Neutrophil (primary cell): ENCODE data around the gene ADAM15.

Source experiments
- H3K27ac ChIP-seq: fragments of 200-600 bp; sonication (generic); 2 replicates; pipeline ENCODE4 v1.5.1; 2016; ENCODE audit warnings: mild to moderate bottlenecking, moderate library complexity
- H3K27me3 ChIP-seq: fragments of 200-600 bp; sonication (generic); 2 replicates; pipeline ENCODE4 v1.6.0; 2016; ENCODE audit warnings: mild to moderate bottlenecking
- H3K36me3 ChIP-seq: fragments of 200-600 bp; sonication (generic); 2 replicates; pipeline ENCODE4 v1.5.1; 2017
- H3K4me1 ChIP-seq, 2 experiments: fragments of 200-600 bp in 1 of 2; sonication (generic) in 1 of 2; 1 replicate in 1 of 2; 2 replicates in 1 of 2; pipeline versions ENCODE4 v1.5.1 to v1.6.1; 2013 to 2016; ENCODE audit warnings: low read depth in 1 of 2, low read length in 1 of 2, mild to moderate bottlenecking in 1 of 2, moderate library complexity in 1 of 2; ENCODE audit not compliant: control insufficient read depth in 1 of 2, insufficient read depth in 1 of 2
- H3K4me3 ChIP-seq, 2 experiments: fragments of 200-600 bp in 1 of 2; sonication (generic) in 1 of 2; 1 replicate in 1 of 2; 2 replicates in 1 of 2; pipeline ENCODE4 v1.5.1; 2013 to 2016; ENCODE audit warnings: low read depth in 1 of 2, low read length in 1 of 2, mild to moderate bottlenecking in 1 of 2, moderate library complexity in 1 of 2
- H3K9me3 ChIP-seq: fragments of 200-600 bp; sonication (generic); 2 replicates; pipeline ENCODE4 v1.5.1; 2016
- TF ChIP-seq, protein P1 (sequence below): fragments of 200-600 bp; sonication (generic); IDR thresholded peaks from 2 replicates; pipeline ENCODE4 v1.5.1; 2016; ENCODE audit warnings: antibody characterized with exemption

The ADAM15 gene, protein sequence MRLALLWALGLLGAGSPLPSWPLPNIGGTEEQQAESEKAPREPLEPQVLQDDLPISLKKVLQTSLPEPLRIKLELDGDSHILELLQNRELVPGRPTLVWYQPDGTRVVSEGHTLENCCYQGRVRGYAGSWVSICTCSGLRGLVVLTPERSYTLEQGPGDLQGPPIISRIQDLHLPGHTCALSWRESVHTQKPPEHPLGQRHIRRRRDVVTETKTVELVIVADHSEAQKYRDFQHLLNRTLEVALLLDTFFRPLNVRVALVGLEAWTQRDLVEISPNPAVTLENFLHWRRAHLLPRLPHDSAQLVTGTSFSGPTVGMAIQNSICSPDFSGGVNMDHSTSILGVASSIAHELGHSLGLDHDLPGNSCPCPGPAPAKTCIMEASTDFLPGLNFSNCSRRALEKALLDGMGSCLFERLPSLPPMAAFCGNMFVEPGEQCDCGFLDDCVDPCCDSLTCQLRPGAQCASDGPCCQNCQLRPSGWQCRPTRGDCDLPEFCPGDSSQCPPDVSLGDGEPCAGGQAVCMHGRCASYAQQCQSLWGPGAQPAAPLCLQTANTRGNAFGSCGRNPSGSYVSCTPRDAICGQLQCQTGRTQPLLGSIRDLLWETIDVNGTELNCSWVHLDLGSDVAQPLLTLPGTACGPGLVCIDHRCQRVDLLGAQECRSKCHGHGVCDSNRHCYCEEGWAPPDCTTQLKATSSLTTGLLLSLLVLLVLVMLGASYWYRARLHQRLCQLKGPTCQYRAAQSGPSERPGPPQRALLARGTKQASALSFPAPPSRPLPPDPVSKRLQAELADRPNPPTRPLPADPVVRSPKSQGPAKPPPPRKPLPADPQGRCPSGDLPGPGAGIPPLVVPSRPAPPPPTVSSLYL

DNA sequence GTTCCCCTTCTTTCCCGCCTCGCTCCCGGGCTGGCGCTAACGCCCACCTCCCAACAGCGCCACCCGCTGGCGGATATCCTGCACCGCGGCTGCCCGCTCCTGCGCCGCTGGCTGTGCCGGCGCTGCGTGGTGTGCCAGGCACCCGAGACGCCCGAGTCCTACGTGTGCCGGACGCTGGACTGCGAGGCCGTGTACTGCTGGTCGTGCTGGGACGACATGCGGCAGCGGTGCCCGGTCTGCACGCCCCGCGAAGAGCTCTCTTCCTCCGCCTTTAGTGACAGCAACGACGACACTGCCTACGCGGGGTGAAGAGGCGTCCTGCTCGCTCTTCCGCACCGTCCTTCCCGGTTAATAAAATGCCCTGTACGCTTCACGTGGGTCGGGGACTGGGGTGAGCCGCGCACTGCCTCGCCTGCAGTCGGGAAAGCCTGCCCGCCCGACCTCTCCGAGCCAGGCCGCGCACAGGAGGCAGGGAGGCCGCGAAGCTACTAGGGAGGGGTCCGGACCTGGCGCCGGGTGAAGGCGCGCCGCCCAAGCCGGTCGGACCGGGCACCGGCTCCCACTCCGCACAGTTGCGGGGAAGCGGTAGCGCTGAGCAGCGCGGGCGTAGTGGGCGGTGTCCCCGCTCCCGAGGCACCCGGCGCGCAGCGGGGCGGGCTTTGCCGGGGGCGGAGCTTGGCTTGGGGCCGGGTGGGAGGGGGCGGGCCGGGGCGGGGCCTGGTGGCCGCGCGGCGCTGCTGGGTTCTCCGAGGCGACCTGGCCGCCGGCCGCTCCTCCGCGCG, at the start of gene ADAM15:
Gene ADAM15 (plus strand): TSS at position 757 of the 782 bp plus-strand sequence. CDS start 71 bp downstream, outside the sequence.
- Histone ChIP-seq H3K9me3 (no peaks in the 10 kb centered on the region), H3K36me3 (peaks cover 13% of the 10 kb centered on the region), H3K4me1 (peaks cover 38 to 42% of the 10 kb centered on the region in 2 experiments), H3K27me3 (no peaks in the 10 kb centered on the region), H3K27ac (peak within 1 kb of the TSS; percentile 88), H3K4me3 (peak within 1 kb of the TSS; percentile 87 to 92)
- TF ChIP-seq, protein P1, sequence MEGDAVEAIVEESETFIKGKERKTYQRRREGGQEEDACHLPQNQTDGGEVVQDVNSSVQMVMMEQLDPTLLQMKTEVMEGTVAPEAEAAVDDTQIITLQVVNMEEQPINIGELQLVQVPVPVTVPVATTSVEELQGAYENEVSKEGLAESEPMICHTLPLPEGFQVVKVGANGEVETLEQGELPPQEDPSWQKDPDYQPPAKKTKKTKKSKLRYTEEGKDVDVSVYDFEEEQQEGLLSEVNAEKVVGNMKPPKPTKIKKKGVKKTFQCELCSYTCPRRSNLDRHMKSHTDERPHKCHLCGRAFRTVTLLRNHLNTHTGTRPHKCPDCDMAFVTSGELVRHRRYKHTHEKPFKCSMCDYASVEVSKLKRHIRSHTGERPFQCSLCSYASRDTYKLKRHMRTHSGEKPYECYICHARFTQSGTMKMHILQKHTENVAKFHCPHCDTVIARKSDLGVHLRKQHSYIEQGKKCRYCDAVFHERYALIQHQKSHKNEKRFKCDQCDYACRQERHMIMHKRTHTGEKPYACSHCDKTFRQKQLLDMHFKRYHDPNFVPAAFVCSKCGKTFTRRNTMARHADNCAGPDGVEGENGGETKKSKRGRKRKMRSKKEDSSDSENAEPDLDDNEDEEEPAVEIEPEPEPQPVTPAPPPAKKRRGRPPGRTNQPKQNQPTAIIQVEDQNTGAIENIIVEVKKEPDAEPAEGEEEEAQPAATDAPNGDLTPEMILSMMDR = peak; percentile 97

GRCh38 chr1:155001425-155001674, 49.8 kb upstream of the ADAM15 start:
- no peaks in the 10 kb centered on the region for H3K36me3 ChIP-seq
- peak overlapping the region; percentile 85 to 100 for H3K4me3 ChIP-seq
- H3K9me3 ChIP-seq = no peaks in the 10 kb centered on the region
- peak overlapping the region; percentile 97 for H3K27ac ChIP-seq
- TF ChIP-seq, protein P1 = no peak
- H3K27me3 ChIP-seq = no peaks in the 10 kb centered on the region
- H3K4me1 ChIP-seq = peaks cover 64 to 73% of the 10 kb centered on the region in 2 experiments

GRCh38 chr1:155001675-155002463, 49.2 kb upstream of the ADAM15 start:
- no peaks in the 10 kb centered on the region for H3K9me3 ChIP-seq
- peak overlapping the region; percentile 85 to 100 for H3K4me3 ChIP-seq
- peak overlapping the region; percentile 97 for H3K27ac ChIP-seq
- peaks cover 69 to 77% of the 10 kb centered on the region in 2 experiments for H3K4me1 ChIP-seq
- H3K36me3 ChIP-seq = no peaks in the 10 kb centered on the region
- H3K27me3 ChIP-seq = no peaks in the 10 kb centered on the region
- TF ChIP-seq, protein P1 = peak; percentile 62

DNA sequence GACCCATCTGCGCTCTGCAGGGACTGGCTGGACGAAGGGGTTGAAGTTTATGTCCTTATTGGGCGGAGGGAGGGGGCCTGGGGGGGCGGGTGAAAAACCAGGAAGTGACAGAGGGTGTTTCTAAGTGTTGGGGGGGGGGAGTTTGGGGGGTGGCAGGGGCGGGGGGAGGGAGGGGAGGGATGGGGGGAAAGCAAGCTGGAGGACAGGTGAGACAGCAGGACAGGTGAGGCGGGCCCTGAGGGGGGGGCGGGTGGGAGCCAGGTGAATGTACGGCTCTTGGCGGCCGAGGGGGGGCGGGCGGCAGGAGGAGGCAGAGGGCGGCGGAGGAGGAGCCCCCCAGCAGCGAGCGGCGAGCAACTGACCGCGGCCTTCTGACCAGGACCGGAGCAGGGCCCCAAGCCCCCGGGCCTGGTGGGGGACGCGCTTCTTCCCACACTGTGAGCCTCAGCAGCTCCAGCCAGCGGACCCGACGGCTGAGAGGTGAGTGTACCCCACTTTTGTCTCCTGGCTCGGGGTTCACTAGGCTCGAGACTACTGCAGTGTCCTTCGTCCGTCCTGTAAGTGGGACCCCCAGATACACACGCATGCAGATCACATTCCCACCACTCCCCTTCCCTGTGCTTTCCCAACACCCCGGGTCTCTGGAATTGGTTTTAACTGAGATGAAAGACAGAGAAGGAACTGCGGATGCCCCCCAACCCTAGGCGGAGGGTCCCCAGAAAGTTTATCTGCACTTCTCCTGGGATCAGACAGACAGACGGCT, 48.5 kb upstream of the ADAM15 start, which contains the start of gene ZBTB7B:
Gene ZBTB7B (plus strand): TSS at position 339 of the 763 bp plus-strand sequence. CDS start 11,859 bp downstream, outside the sequence.
- Histone ChIP-seq H3K36me3 (no peaks in the 10 kb centered on the region), H3K4me1 (peaks cover 69 to 77% of the 10 kb centered on the region in 2 experiments), H3K4me3 (peak within 1 kb of the TSS; percentile 85 to 100), H3K9me3 (no peaks in the 10 kb centered on the region), H3K27ac (peak within 1 kb of the TSS; percentile 97), H3K27me3 (no peaks in the 10 kb centered on the region)
- TF ChIP-seq, protein P1 = no peak
